H9 (cell line): ENCODE measurements around the gene LMAN1. TPM values are rescaled to one million over a fixed set of nuclear protein-coding genes. Genes with fewer than 3 reads are reported as not detected.

Source experiments
- DNase-seq: peaks from one replicate; pipeline ENCODE4 v3.0.0-alpha.2; 2017
- H2AFZ ChIP-seq: one replicate; pipeline ENCODE4 v1.6.1; 2013; ENCODE audit warnings: mild to moderate bottlenecking, low read length, control low read depth, moderate library complexity
- H2AK5ac ChIP-seq: 2 replicates; pipeline ENCODE4 v1.6.1; 2013; ENCODE audit warnings: low read length, control low read depth, mixed read lengths; ENCODE audit not compliant: insufficient read length
- H2BK120ac ChIP-seq: one replicate; pipeline ENCODE4 v1.6.1; 2013; ENCODE audit warnings: low read depth, mild to moderate bottlenecking, low read length, control low read depth, inconsistent platforms; ENCODE audit not compliant: poor library complexity, severe bottlenecking
- H2BK12ac ChIP-seq: 2 replicates; pipeline ENCODE4 v1.6.1; 2013; ENCODE audit warnings: low read length, control low read depth, mixed read lengths, low read depth; ENCODE audit not compliant: insufficient read length
- H2BK15ac ChIP-seq: 2 replicates; pipeline ENCODE4 v1.6.1; 2013; ENCODE audit warnings: low read depth, low read length, control low read depth
- H2BK20ac ChIP-seq: one replicate; pipeline ENCODE4 v1.6.1; 2013; ENCODE audit warnings: low read depth, mild to moderate bottlenecking, low read length, control low read depth, inconsistent platforms; ENCODE audit not compliant: poor library complexity, severe bottlenecking
- H2BK5ac ChIP-seq: 2 replicates; pipeline ENCODE4 v1.6.1; 2013; ENCODE audit warnings: low read length, control low read depth, mixed read lengths; ENCODE audit not compliant: insufficient read length
- H3K14ac ChIP-seq: 2 replicates; pipeline ENCODE4 v1.6.1; 2013; ENCODE audit warnings: low read length, control low read depth; ENCODE audit not compliant: insufficient read depth
- H3K18ac ChIP-seq: 2 replicates; pipeline ENCODE4 v1.6.1; 2013; ENCODE audit warnings: low read depth, mild to moderate bottlenecking, mixed read lengths, low read length, control low read depth; ENCODE audit not compliant: insufficient read length
- H3K23ac ChIP-seq: 2 replicates; pipeline ENCODE4 v1.6.1; 2013; ENCODE audit warnings: low read length, control low read depth, mixed read lengths, low read depth; ENCODE audit not compliant: insufficient read length
- H3K23me2 ChIP-seq: 2 replicates; pipeline ENCODE4 v1.6.1; 2013; ENCODE audit warnings: low read depth, mild to moderate bottlenecking, mixed read lengths, low read length, control low read depth; ENCODE audit not compliant: insufficient read length, poor library complexity, severe bottlenecking
- H3K27ac ChIP-seq: 2 replicates; pipeline ENCODE4 v1.5.1; 2013; ENCODE audit warnings: low read length, control low read depth, mixed read lengths, low read depth; ENCODE audit not compliant: insufficient read length
- H3K27me3 ChIP-seq: 2 replicates; pipeline ENCODE4 v1.6.1; 2013; ENCODE audit warnings: low read length, control low read depth, inconsistent platforms; ENCODE audit not compliant: insufficient read depth
- H3K4ac ChIP-seq: 2 replicates; pipeline ENCODE4 v1.6.1; 2013; ENCODE audit warnings: low read depth, mild to moderate bottlenecking, control low read depth, inconsistent platforms, low read length, moderate library complexity
- H3K4me1 ChIP-seq: 2 replicates; pipeline ENCODE4 v1.6.1; 2013; ENCODE audit warnings: low read length, control low read depth, inconsistent platforms; ENCODE audit not compliant: insufficient read depth
- H3K4me2 ChIP-seq: 2 replicates; pipeline ENCODE4 v1.6.1; 2013; ENCODE audit warnings: low read length, control low read depth, mixed read lengths; ENCODE audit not compliant: insufficient read length, insufficient read depth
- H3K56ac ChIP-seq: 2 replicates; pipeline ENCODE4 v1.6.1; 2013; ENCODE audit warnings: low read depth, mild to moderate bottlenecking, mixed read lengths, low read length, control low read depth; ENCODE audit not compliant: insufficient read length
- H3K79me1 ChIP-seq: 2 replicates; pipeline ENCODE4 v1.6.1; 2013; ENCODE audit warnings: low read depth, mild to moderate bottlenecking, moderate library complexity, low read length, control low read depth, inconsistent platforms; ENCODE audit not compliant: insufficient read depth, poor library complexity, severe bottlenecking
- H3K79me2 ChIP-seq: 2 replicates; pipeline ENCODE4 v1.6.1; 2013; ENCODE audit warnings: low read length, control low read depth, inconsistent platforms; ENCODE audit not compliant: insufficient read depth
- H3K9ac ChIP-seq: 2 replicates; pipeline ENCODE4 v1.6.1; 2013; ENCODE audit warnings: low read length, control low read depth, mixed read lengths; ENCODE audit not compliant: insufficient read length; ENCODE audit errors: extremely low read depth
- H3K9me3 ChIP-seq: one replicate; pipeline ENCODE4 v1.6.1; 2013; ENCODE audit warnings: low read depth, low read length, inconsistent platforms; ENCODE audit not compliant: control insufficient read depth
- H3T11ph ChIP-seq: one replicate; pipeline ENCODE4 v1.6.1; 2013; ENCODE audit warnings: mild to moderate bottlenecking, low read length, control low read depth, inconsistent platforms
- H4K20me1 ChIP-seq: one replicate; pipeline ENCODE4 v1.6.1; 2013; ENCODE audit not compliant: control insufficient read depth, insufficient read length, insufficient read depth
- H4K5ac ChIP-seq: 2 replicates; pipeline ENCODE4 v1.6.1; 2013; ENCODE audit warnings: low read depth, mild to moderate bottlenecking, mixed read lengths, low read length, control low read depth; ENCODE audit not compliant: insufficient read length
- H4K8ac ChIP-seq: replicated peaks from 2 replicates; pipeline ENCODE4 v1.6.1; 2013; ENCODE audit warnings: low read length, control low read depth, mixed read lengths, low read depth; ENCODE audit not compliant: insufficient read length
- H4K91ac ChIP-seq: 2 replicates; pipeline ENCODE4 v1.6.1; 2013; ENCODE audit warnings: low read depth, mild to moderate bottlenecking, moderate library complexity, mixed read lengths, low read length, control low read depth; ENCODE audit not compliant: insufficient read length
- H3K27ac Mint-ChIP-seq, 3 experiments: 2 replicates in 2 of 3; 3 replicates in 1 of 3; pipeline ENCODE4 v1.8.0; 2020 to 2021; ENCODE audit warnings: mixed read lengths in 3 of 3, mild to moderate bottlenecking in 1 of 3, moderate library complexity in 1 of 3
- H3K27me3 Mint-ChIP-seq: 2 replicates; pipeline ENCODE4 v1.8.0; 2021; ENCODE audit warnings: low read depth, mild to moderate bottlenecking, moderate library complexity, mixed read lengths
- H3K36me3 Mint-ChIP-seq, 3 experiments: 2 replicates in 2 of 3; 3 replicates in 1 of 3; pipeline ENCODE4 v1.8.0; 2020 to 2021; ENCODE audit warnings: low read depth in 3 of 3, mixed read lengths in 3 of 3; ENCODE audit not compliant: insufficient read depth in 1 of 3
- H3K4me1 Mint-ChIP-seq, 2 experiments: 2 replicates each; pipeline ENCODE4 v1.8.0; 2020; ENCODE audit warnings: mixed read lengths in 2 of 2
- H3K4me3 Mint-ChIP-seq, 2 experiments: 2 replicates in 1 of 2; 3 replicates in 1 of 2; pipeline ENCODE4 v1.8.0; 2020 to 2021; ENCODE audit warnings: mild to moderate bottlenecking in 2 of 2, mixed read lengths in 2 of 2, moderate library complexity in 1 of 2
- H3K9me3 Mint-ChIP-seq, 2 experiments: 2 replicates in 1 of 2; 3 replicates in 1 of 2; pipeline ENCODE4 v1.8.0; 2020; ENCODE audit warnings: mild to moderate bottlenecking in 2 of 2, mixed read lengths in 2 of 2, moderate library complexity in 1 of 2
- CTCF ChIP-seq: fragments of 200-600 bp; sonication (generic); conservative IDR thresholded peaks from 3 replicates; pipeline ENCODE4 v1.8.0; 2021; ENCODE audit warnings: antibody characterized with exemption, mild to moderate bottlenecking
- WGBS: extraction: QIAGEN DNeasy Blood & Tissue Kit; methylation state at CpG from one replicate; pipeline ENCODE4 v1.1.7; 2013; ENCODE audit warnings: missing lambda C conversion rate, low lambda C conversion rate, mixed read lengths; ENCODE audit not compliant: insufficient read length; ENCODE audit errors: extremely low coverage; 5-methylcytosine and 5-hydroxymethylcytosine counted together
- total RNA-seq: library from RNA; stranded (reverse); gene quantifications from 2 replicates; pipeline ENCODE4 v1.2.1, GENCODE V29; 2021

Gene LMAN1
- total RNA-seq, 1 experiment from 2014 or later = 63.6 TPM

- H3K9ac ChIP-seq = peak overlapping the region; percentile 34
Observed at GRCh38 chr18:59359576-59359952, 499 bp upstream of the LMAN1 start.

More at GRCh38 chr18:59359576-59359952, 499 bp upstream of the LMAN1 start:
- Histone ChIP-seq H4K20me1 (no peaks in the 10 kb centered on the region), H2AK5ac (no peak overlapping the region), H4K5ac (no peak overlapping the region), H2BK120ac (no peak overlapping the region), H3K4me1 (no peaks in the 10 kb centered on the region), H3K23me2 (peaks cover 4% of the 10 kb centered on the region), H3K9me3 (no peaks in the 10 kb centered on the region), H3K56ac (no peak overlapping the region), H3K27me3 (no peaks in the 10 kb centered on the region), H4K8ac (no peak overlapping the region), H2BK15ac (no peak overlapping the region), H2BK5ac (no peak overlapping the region), H3K4me2 (peak overlapping the region; percentile 84), H2BK12ac (no peak overlapping the region), H3K79me2 (no peaks in the 10 kb centered on the region; the same call in 1 of the 2 replicates), H3K14ac (no peak overlapping the region), H2AFZ (peak overlapping the region; percentile 90), H3K23ac (no peak overlapping the region), H4K91ac (no peak overlapping the region), H3K79me1 (peaks cover 5% of the 10 kb centered on the region), H3T11ph (no peak overlapping the region), H3K18ac (no peak overlapping the region), H3K27ac (no peak overlapping the region), H2BK20ac (no peak overlapping the region), H3K4ac (no peak overlapping the region)
- Mint-ChIP-seq H3K9me3 (peaks cover 0 to 2% of the 10 kb centered on the region in 2 experiments; a peak in 1 of 5 replicates), H3K36me3 (peaks cover 10 to 20% (median 15%) of the 10 kb centered on the region in 3 experiments), H3K27ac (no peak overlapping the region), H3K4me1 (peaks cover 11 to 12% of the 10 kb centered on the region in 2 experiments), H3K4me3 (peak overlapping the region; percentile 54 to 73), H3K27me3 (peaks cover 34% of the 10 kb centered on the region)
- no CpG with 5 or more reads among the region's 4 CpGs for WGBS
- no peak for DNase-seq
- TF ChIP-seq CTCF = no peak
